ENCODE results near the gene ADGRD1.

Gene ADGRD1

GRCh38 chr12:130938186-130938585 is 15.5 kb upstream of the ADGRD1 start:
- DNase-seq: no peak

- DNase-seq: no peak
Measured at GRCh38 chr12:130944878-130945277, 8.8 kb upstream of the ADGRD1 start.

- no peak for DNase-seq
Measured at GRCh38 chr12:130945786-130946492, 7.8 kb upstream of the ADGRD1 start.

GRCh38 chr12:130947028-130947613 is 6.6 kb upstream of the ADGRD1 start:
- no peak for DNase-seq

GRCh38 chr12:130948136-130948535 is 5.6 kb upstream of the ADGRD1 start:
- no peak for DNase-seq

- DNase-seq: no peak
Measured at GRCh38 chr12:130948751-130949150, 5.0 kb upstream of the ADGRD1 start.

- no peak for DNase-seq
Measured at GRCh38 chr12:130949806-130950205, 3.9 kb upstream of the ADGRD1 start.

- no peak for DNase-seq
Measured at GRCh38 chr12:130951636-130952035, 2.1 kb upstream of the ADGRD1 start.

GRCh38 chr12:130952171-130952954 is 1.3 kb upstream of the ADGRD1 start:
- no peak for DNase-seq

GRCh38 chr12:130954544-130954831 is 781 bp downstream of the ADGRD1 start:
- no peak for DNase-seq

- no peak for DNase-seq
Measured at GRCh38 chr12:130955238-130955816, 1.6 kb downstream of the ADGRD1 start.

GRCh38 chr12:130956009-130956408 is 2.3 kb downstream of the ADGRD1 start:
- no peak for DNase-seq

GRCh38 chr12:130956456-130957303 is 3.0 kb downstream of the ADGRD1 start:
- DNase-seq: no peak

- no peak for DNase-seq
Measured at GRCh38 chr12:130957304-130957621, 3.6 kb downstream of the ADGRD1 start.

GRCh38 chr12:130958557-130959140 is 4.9 kb downstream of the ADGRD1 start:
- no peak for DNase-seq

GRCh38 chr12:130959632-130960031 is 5.9 kb downstream of the ADGRD1 start:
- DNase-seq: no peak

- no peak for DNase-seq
Measured at GRCh38 chr12:130960058-130960457, 6.4 kb downstream of the ADGRD1 start.

GRCh38 chr12:130960787-130961186 is 7.1 kb downstream of the ADGRD1 start:
- no peak for DNase-seq

- DNase-seq: no peak
Measured at GRCh38 chr12:130961921-130962451, 8.3 kb downstream of the ADGRD1 start.

GRCh38 chr12:130965214-130965613 is 11.5 kb downstream of the ADGRD1 start:
- no peak for DNase-seq

- no peak for DNase-seq
Measured at GRCh38 chr12:130965668-130966067, 12.0 kb downstream of the ADGRD1 start.

- DNase-seq: no peak
Measured at GRCh38 chr12:130966443-130967030, 12.8 kb downstream of the ADGRD1 start.
